Measurements from ENCODE around the gene BRIX1. TPM values are rescaled to one million over a fixed set of nuclear protein-coding genes. Genes with fewer than 3 reads are reported as not detected.

BRIX1 gene
- total RNA-seq, 1 experiment from 2014 or later = 76.4 TPM

DNA sequence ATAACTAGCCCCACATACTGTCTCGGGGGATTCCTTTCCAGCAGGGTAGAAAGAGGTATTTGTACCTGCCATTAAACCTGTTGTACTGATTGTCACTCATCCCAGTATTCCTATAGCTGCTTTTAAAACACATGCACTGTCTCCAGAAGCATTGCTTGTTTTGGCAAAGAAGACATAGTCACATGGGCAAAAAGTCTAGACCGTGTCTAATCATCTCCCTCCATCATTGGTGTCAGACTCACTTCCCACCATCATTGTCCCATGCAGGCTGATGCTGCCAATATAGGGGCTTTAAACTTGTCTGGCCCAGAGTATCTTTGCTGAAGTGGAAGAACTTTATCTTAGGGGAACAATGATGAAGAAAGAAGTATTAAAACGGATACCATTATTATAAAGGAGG, 26.4 kb downstream of the BRIX1 start:
- Histone ChIP-seq H3K4me2 (ENCODE audit: low read length) (no peak overlapping the region), H3K9me2 (ENCODE audit: insufficient read depth) (no peaks in the 10 kb centered on the region), H3K9ac (ENCODE audit: low read length) (no peak overlapping the region), H3K79me2 (ENCODE audit: insufficient read depth, low read length) (no peaks in the 10 kb centered on the region), H3K27ac (ENCODE audit: low read depth, low read length) (no peak overlapping the region), H3K4me1 (ENCODE audit: control insufficient read depth in 1 of 2, insufficient read depth in 2 of 2, low read length in 2 of 2) (no peaks in the 10 kb centered on the region), H3K36me3 (ENCODE audit: control insufficient read depth in 1 of 2, insufficient read depth in 2 of 2, low read length in 2 of 2) (peaks cover 5 to 29% of the 10 kb centered on the region in 2 experiments; a peak in 2 of 4 replicates), H2AFZ (ENCODE audit: low read depth, low read length, poor library complexity, severe bottlenecking) (no peak overlapping the region), H3K27me3 (ENCODE audit: insufficient read depth, low read length) (no peaks in the 10 kb centered on the region), H4K20me1 (ENCODE audit: insufficient read depth) (no peaks in the 10 kb centered on the region), H3K9me3 (ENCODE audit: control insufficient read depth in 1 of 2, insufficient read depth in 1 of 2, low read depth in 1 of 2, low read length in 2 of 2) (no peaks in the 10 kb centered on the region), H3K4me3 (replicated peaks in 1 of 2; ENCODE audit: low read depth in 1 of 2, low read length in 2 of 2) (no peak overlapping the region)
- ATAC-seq (no peak), DNase-seq (ENCODE audit: low read depth, low spot score) (no peak)
- POLR2A ChIA-PET = interaction anchor here (0.9 kb wide), 1 partner anchor 12 kb away, joined by 4 read pairs; the partner anchor contains the start of gene DNAJC21
- RAD21 ChIA-PET (ENCODE audit: low non-redundant PET in 1 of 2, low total read pairs in 2 of 2, uncharacterized antibody in 2 of 2, unreplicated experiment in 2 of 2) = no interaction called here
- intact Hi-C loops (cut with micrococcal nuclease) = no loop called here
- CTCF ChIA-PET = no interaction called here
- no peak for TF ChIP-seq JUND (IDR thresholded peaks at IDR 0.05)
- TF ChIP-seq CBX3 (IDR thresholded peaks at IDR 0.05; ENCODE audit: low read depth) = no peak
- no peak for TF ChIP-seq TCF7L2 (IDR thresholded peaks at IDR 0.05; ENCODE audit: borderline replicate concordance, extremely low read depth, insufficient read depth, insufficient read length)
- no peak for TF ChIP-seq SP1 (IDR thresholded peaks at IDR 0.05; ENCODE audit: low read depth)
- TF ChIP-seq EZH2phosphoT487 (IDR thresholded peaks at IDR 0.05; ENCODE audit: borderline replicate concordance) = no peak
- no peak for TF ChIP-seq YY1 (IDR thresholded peaks at IDR 0.05; ENCODE audit: extremely low read depth, insufficient replicate concordance, low read depth, low read length)
- TF ChIP-seq, protein P1, sequence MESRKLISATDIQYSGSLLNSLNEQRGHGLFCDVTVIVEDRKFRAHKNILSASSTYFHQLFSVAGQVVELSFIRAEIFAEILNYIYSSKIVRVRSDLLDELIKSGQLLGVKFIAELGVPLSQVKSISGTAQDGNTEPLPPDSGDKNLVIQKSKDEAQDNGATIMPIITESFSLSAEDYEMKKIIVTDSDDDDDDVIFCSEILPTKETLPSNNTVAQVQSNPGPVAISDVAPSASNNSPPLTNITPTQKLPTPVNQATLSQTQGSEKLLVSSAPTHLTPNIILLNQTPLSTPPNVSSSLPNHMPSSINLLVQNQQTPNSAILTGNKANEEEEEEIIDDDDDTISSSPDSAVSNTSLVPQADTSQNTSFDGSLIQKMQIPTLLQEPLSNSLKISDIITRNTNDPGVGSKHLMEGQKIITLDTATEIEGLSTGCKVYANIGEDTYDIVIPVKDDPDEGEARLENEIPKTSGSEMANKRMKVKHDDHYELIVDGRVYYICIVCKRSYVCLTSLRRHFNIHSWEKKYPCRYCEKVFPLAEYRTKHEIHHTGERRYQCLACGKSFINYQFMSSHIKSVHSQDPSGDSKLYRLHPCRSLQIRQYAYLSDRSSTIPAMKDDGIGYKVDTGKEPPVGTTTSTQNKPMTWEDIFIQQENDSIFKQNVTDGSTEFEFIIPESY (IDR thresholded peaks at IDR 0.05; ENCODE audit: extremely low read depth, insufficient replicate concordance, low read length) = no peak
- TF ChIP-seq ZNF274 (IDR thresholded peaks at IDR 0.05; ENCODE audit: low read depth, low read length) = no peak
- TF ChIP-seq SIN3A (IDR thresholded peaks at IDR 0.05; ENCODE audit: low read depth) = no peak
- TF ChIP-seq POLR2A (IDR thresholded peaks at IDR 0.05; ENCODE audit: borderline replicate concordance, extremely low read depth, insufficient read depth, insufficient read length) = no peak
- no peak for TF ChIP-seq ZFX (IDR thresholded peaks at IDR 0.05)
- no peak for TF ChIP-seq MAX (IDR thresholded peaks at IDR 0.05)
- TF ChIP-seq, protein P2, sequence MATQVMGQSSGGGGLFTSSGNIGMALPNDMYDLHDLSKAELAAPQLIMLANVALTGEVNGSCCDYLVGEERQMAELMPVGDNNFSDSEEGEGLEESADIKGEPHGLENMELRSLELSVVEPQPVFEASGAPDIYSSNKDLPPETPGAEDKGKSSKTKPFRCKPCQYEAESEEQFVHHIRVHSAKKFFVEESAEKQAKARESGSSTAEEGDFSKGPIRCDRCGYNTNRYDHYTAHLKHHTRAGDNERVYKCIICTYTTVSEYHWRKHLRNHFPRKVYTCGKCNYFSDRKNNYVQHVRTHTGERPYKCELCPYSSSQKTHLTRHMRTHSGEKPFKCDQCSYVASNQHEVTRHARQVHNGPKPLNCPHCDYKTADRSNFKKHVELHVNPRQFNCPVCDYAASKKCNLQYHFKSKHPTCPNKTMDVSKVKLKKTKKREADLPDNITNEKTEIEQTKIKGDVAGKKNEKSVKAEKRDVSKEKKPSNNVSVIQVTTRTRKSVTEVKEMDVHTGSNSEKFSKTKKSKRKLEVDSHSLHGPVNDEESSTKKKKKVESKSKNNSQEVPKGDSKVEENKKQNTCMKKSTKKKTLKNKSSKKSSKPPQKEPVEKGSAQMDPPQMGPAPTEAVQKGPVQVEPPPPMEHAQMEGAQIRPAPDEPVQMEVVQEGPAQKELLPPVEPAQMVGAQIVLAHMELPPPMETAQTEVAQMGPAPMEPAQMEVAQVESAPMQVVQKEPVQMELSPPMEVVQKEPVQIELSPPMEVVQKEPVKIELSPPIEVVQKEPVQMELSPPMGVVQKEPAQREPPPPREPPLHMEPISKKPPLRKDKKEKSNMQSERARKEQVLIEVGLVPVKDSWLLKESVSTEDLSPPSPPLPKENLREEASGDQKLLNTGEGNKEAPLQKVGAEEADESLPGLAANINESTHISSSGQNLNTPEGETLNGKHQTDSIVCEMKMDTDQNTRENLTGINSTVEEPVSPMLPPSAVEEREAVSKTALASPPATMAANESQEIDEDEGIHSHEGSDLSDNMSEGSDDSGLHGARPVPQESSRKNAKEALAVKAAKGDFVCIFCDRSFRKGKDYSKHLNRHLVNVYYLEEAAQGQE (IDR thresholded peaks at IDR 0.05; ENCODE audit: low read depth) = no peak
- TF ChIP-seq SRF (IDR thresholded peaks at IDR 0.05; ENCODE audit: low read depth) = no peak
- no peak for TF ChIP-seq EZH2 (IDR thresholded peaks at IDR 0.05)
- no peak for TF ChIP-seq POLR2AphosphoS5 (IDR thresholded peaks at IDR 0.05; ENCODE audit: low read depth, low read length)
- no TSS peak for BruUV-seq (replicated peaks)

All from HCT116 (cell line).